Adrenal gland (tissue), 12 donors: ENCODE data around the gene FBXL17. TPM values are rescaled to one million over a fixed set of nuclear protein-coding genes. Genes with fewer than 3 reads are reported as not detected.

ENCODE experiments used
- DNase-seq, 7 donors: peaks; one replicate each; pipeline ENCODE4 v3.0.0-alpha.2; 2019 to 2020
- H3K27ac ChIP-seq, 5 donors: fragments of 200-600 bp; sonication (generic) in 4 of 5; 1 replicate in 3 of 5; 2 replicates in 2 of 5; pipeline versions ENCODE4 v1.5.1 to v1.8.0; 2016 to 2020; ENCODE audit warnings: mild to moderate bottlenecking in 1 of 5
- H3K27me3 ChIP-seq: fragments of 200-600 bp; 2 replicates; pipeline ENCODE4 v1.8.0; 2021
- H3K36me3 ChIP-seq, 2 donors: fragments of 200-600 bp; replicated peaks in 1 of 2; 1 replicate in 1 of 2; 2 replicates in 1 of 2; pipeline versions ENCODE4 v1.5.1 to v1.8.0; 2018 to 2022
- H3K4me1 ChIP-seq, 2 donors: fragments of 200-600 bp; replicated peaks in 1 of 2; 1 replicate in 1 of 2; 2 replicates in 1 of 2; pipeline versions ENCODE4 v1.5.1 to v1.8.0; 2018 to 2021
- H3K4me3 ChIP-seq, 4 donors: fragments of 200-600 bp; sonication (generic) in 3 of 4; one replicate each; pipeline ENCODE4 v1.5.1; 2016 to 2018
- H3K9me3 ChIP-seq, 3 donors: fragments of 200-600 bp; sonication (generic) in 1 of 3; replicated peaks in 1 of 3; 1 replicate in 2 of 3; 2 replicates in 1 of 3; pipeline versions ENCODE4 v1.5.1 to v1.8.0; 2016 to 2021
- CTCF ChIP-seq, 6 experiments: fragments of 450-650 bp in 4 of 6; fragments of 200-600 bp in 2 of 6; sonication (generic) in 1 of 6; IDR thresholded peaks; 1 replicate in 5 of 6; 2 replicates in 1 of 6; pipeline versions ENCODE4 v1.5.1 to v1.8.0; 2016 to 2021; ENCODE audit warnings: antibody characterized with exemption in 6 of 6, mild to moderate bottlenecking in 2 of 6, moderate library complexity in 1 of 6
- POLR2A ChIP-seq, 2 donors: fragments of 450-650 bp; IDR thresholded peaks; one replicate each; pipeline ENCODE4 v1.6.1; 2017; ENCODE audit warnings: antibody characterized with exemption in 2 of 2, mild to moderate bottlenecking in 2 of 2, moderate library complexity in 1 of 2
- WGBS, 4 donors: extraction: QIAGEN DNeasy Blood & Tissue Kit in 2 of 4; methylation state at CpG; one replicate each; pipeline versions ENCODE4 v1.1.5 to v1.1.7; 2013 to 2017; 5-methylcytosine and 5-hydroxymethylcytosine counted together
- intact Hi-C, 2 donors: fragments of 100-400 bp; cut with DNase I; formaldehyde crosslinking; loops; one replicate each; pipeline versions ENCODE4 v1.14.1 to v1.15.0; 2022 to 2023
- polyA plus RNA-seq, 3 donors: library from polyadenylated mRNA; stranded (reverse); fragments of 200-250 nt in 2 of 3; fragments of 350-450 nt in 1 of 3; fragmentation: Illumina TruSeq in 1 of 3; extraction: RNeasy Lipid Tissue Mini Kit (QIAGEN cat#74804) in 1 of 3; gene quantifications; one replicate each; pipeline ENCODE4 v1.2.3, GENCODE V29; 2013 to 2014
- total RNA-seq, 9 donors: library from RNA; depleted of rRNA in 4 of 9; stranded (reverse); fragments of >200 nt in 4 of 9; fragments of 120-200 nt in 1 of 9; fragmentation: NEBNext Ultra II Directional in 1 of 9; extraction: Animal tissue kit (Norgen Biotek cat#: 25700) in 1 of 9; gene quantifications; one replicate each; pipeline versions ENCODE4 v1.1.0 to v1.2.4, GENCODE V29; 2013 to 2023
- donor health status: healthy with polysubstance abuse.
- donor health status: Bipolar disorder and iron deficiency.
- donor health status: DM: yes; HTN: yes; CAD: no.
- donor health status: DM: no; HTN: no; CAD: no.
- donor health status: DM: no; HTN: no; CAD: no.
- donor health status: DM: yes; HTN: yes; CAD: no.

The FBXL17 gene
- total and polyA plus RNA-seq, 12 donors = 4.4 to 29.4 (median 21.3) TPM

- Histone ChIP-seq H3K27ac (no peak overlapping the region), H3K36me3 (no peaks in the 10 kb centered on the region), H3K4me3 (no peak overlapping the region), H3K4me1 (no peaks in the 10 kb centered on the region), H3K27me3 (no peaks in the 10 kb centered on the region), H3K9me3 (no peaks in the 10 kb centered on the region)
- 81 to 91% (median 88%) methylated on average over 4 of the region's 4 CpGs for WGBS, 4 donors
- no peak for DNase-seq
- no peak for TF ChIP-seq POLR2A (IDR thresholded peaks at IDR 0.05)
- TF ChIP-seq CTCF (IDR thresholded peaks at IDR 0.05) = no peak
- intact Hi-C loops = no loop called here
Observed at GRCh38 chr5:108144332-108144731, 237.6 kb downstream of the FBXL17 start.

- DNase-seq = no peak
- Histone ChIP-seq H3K27ac (no peak overlapping the region), H3K9me3 (no peaks in the 10 kb centered on the region)
Observed at GRCh38 chr5:108143581-108143980, 238.3 kb downstream of the FBXL17 start.

GRCh38 chr5:108141676-108142075 lies 240.2 kb downstream of the FBXL17 start:
- H3K4me3 ChIP-seq = no peak overlapping the region
- 90 to 93% (median 92%) methylated on average over 2 of the region's 2 CpGs for WGBS, 4 donors
- TF ChIP-seq POLR2A (IDR thresholded peaks at IDR 0.05) = no peak
- no peak for TF ChIP-seq CTCF (IDR thresholded peaks at IDR 0.05)
- intact Hi-C loops = no loop called here
- H3K27me3 ChIP-seq = no peaks in the 10 kb centered on the region
- H3K36me3 ChIP-seq = no peaks in the 10 kb centered on the region
- H3K9me3 ChIP-seq = no peaks in the 10 kb centered on the region
- H3K4me1 ChIP-seq = no peaks in the 10 kb centered on the region
- H3K27ac ChIP-seq = no peak overlapping the region
- no peak for DNase-seq

More at GRCh38 chr5:108143581-108143980, 238.3 kb downstream of the FBXL17 start:
- no peak overlapping the region for H3K4me3 ChIP-seq
- H3K4me1 ChIP-seq = no peaks in the 10 kb centered on the region
- no peaks in the 10 kb centered on the region for H3K27me3 ChIP-seq
- no peaks in the 10 kb centered on the region for H3K36me3 ChIP-seq
- TF ChIP-seq CTCF (IDR thresholded peaks at IDR 0.05) = no peak
- no peak for TF ChIP-seq POLR2A (IDR thresholded peaks at IDR 0.05)
- intact Hi-C loops = no loop called here

- Histone ChIP-seq H3K9me3 (no peaks in the 10 kb centered on the region), H3K4me1 (no peaks in the 10 kb centered on the region), H3K36me3 (no peaks in the 10 kb centered on the region), H3K4me3 (no peak overlapping the region), H3K27ac (no peak overlapping the region), H3K27me3 (no peaks in the 10 kb centered on the region)
- intact Hi-C loops = no loop called here
- 37 to 53% (median 50%) methylated on average over 2 of the region's 2 CpGs for WGBS, 4 donors
- no peak for DNase-seq
- no peak for TF ChIP-seq POLR2A (IDR thresholded peaks at IDR 0.05)
Observed at GRCh38 chr5:108136493-108136892, 245.4 kb downstream of the FBXL17 start.

GRCh38 chr5:108129129-108129528 lies 252.8 kb downstream of the FBXL17 start:
- 94 to 100% (median 99%) methylated on average over 1 of the region's 1 CpG for WGBS, 4 donors
- Histone ChIP-seq H3K4me3 (no peak overlapping the region), H3K9me3 (no peaks in the 10 kb centered on the region), H3K27ac (no peak overlapping the region), H3K27me3 (no peaks in the 10 kb centered on the region), H3K4me1 (no peaks in the 10 kb centered on the region), H3K36me3 (no peaks in the 10 kb centered on the region)
- intact Hi-C loops = no loop called here
- no peak for DNase-seq
- TF ChIP-seq POLR2A (IDR thresholded peaks at IDR 0.05) (no peak), CTCF (IDR thresholded peaks at IDR 0.05) (no peak)
